ENCODE data around the gene ZNF892. TPM values are rescaled to one million over a fixed set of nuclear protein-coding genes. Genes with fewer than 3 reads are reported as not detected.

The ZNF892 gene
- polyA plus RNA-seq, result 1.6 TPM
- long read RNA-seq, donor 1, result 0 reads
- long read RNA-seq, donor 2, result 0 reads
- long read RNA-seq, donor 3, result 0 reads
- long read RNA-seq, donor 4, result 0 reads
- long read RNA-seq, donor 5, result 0 reads
- long read RNA-seq, donor 6, result 0 reads
- long read RNA-seq, donor 7, result 0 reads
- long read RNA-seq, donor 8, result 0 reads
- long read RNA-seq, donor 9, result 0 reads
- long read RNA-seq, donor 10, result 0 reads
- long read RNA-seq, donor 11, result 0 reads

GRCh38 chr2:95207111-95207961 lies at the start of gene ZNF892:
TSS of gene ZNF892 (plus strand) at chr2:95207521. CDS start at chr2:95207816, 295 bp downstream.
- H3K4me1 ChIP-seq (ENCODE audit: control insufficient read depth, insufficient read depth, low read length), result peaks cover 2% of the 10 kb centered on the region
- WGBS (ENCODE audit: insufficient coverage, low lambda C conversion rate), result no CpG with 5 or more reads among the region's 74 CpGs

GRCh38 chr2:95158441-95158840 lies 48.9 kb upstream of the ZNF892 start:
- Histone ChIP-seq H3K4me3 (ENCODE audit: low read length) (peak overlapping the region; percentile 93), H3K9me3 (ENCODE audit: control insufficient read depth, low read depth, low read length) (no peaks in the 10 kb centered on the region), H3K27ac (ENCODE audit: low read length) (peak overlapping the region; percentile 60), H3K27me3 (ENCODE audit: control insufficient read depth, insufficient read depth, low read length) (no peaks in the 10 kb centered on the region), H3K4me1 (ENCODE audit: control insufficient read depth, insufficient read depth, low read length) (peaks cover 11% of the 10 kb centered on the region), H3K36me3 (ENCODE audit: control insufficient read depth, insufficient read depth, low read length) (peaks cover 28% of the 10 kb centered on the region)
- DNase-seq, result peak in 1 of 2 donors; percentile 33
- no CpG with 5 or more reads among the region's 10 CpGs for WGBS (ENCODE audit: insufficient coverage, low lambda C conversion rate)

More at GRCh38 chr2:95207111-95207961, at the start of gene ZNF892:
- Histone ChIP-seq H3K4me3 (ENCODE audit: low read length) (peak within 1 kb of the TSS; percentile 79), H3K36me3 (ENCODE audit: control insufficient read depth, insufficient read depth, low read length) (peaks cover 16% of the 10 kb centered on the region), H3K27me3 (ENCODE audit: control insufficient read depth, insufficient read depth, low read length) (no peaks in the 10 kb centered on the region), H3K27ac (ENCODE audit: low read length) (peak within 1 kb of the TSS; percentile 87), H3K9me3 (ENCODE audit: control insufficient read depth, low read depth, low read length) (peaks cover 8% of the 10 kb centered on the region)
- peak; percentile 86 to 94 for DNase-seq

GRCh38 chr2:95158891-95159619 lies 48.3 kb upstream of the ZNF892 start:
- no CpG with 5 or more reads among the region's 58 CpGs for WGBS (ENCODE audit: insufficient coverage, low lambda C conversion rate)
- peak overlapping the region; percentile 60 for H3K27ac ChIP-seq (ENCODE audit: low read length)

GRCh38 chr2:95159690-95160449 lies 47.5 kb upstream of the ZNF892 start, which contains the start of gene ZNF514:
TSS of gene ZNF514 (minus strand) at chr2:95159848. CDS start at chr2:95153253, 6,595 bp downstream.
- Histone ChIP-seq H3K4me3 (ENCODE audit: low read length) (peak within 1 kb of the TSS; percentile 93), H3K4me1 (ENCODE audit: control insufficient read depth, insufficient read depth, low read length) (peaks cover 11% of the 10 kb centered on the region), H3K27me3 (ENCODE audit: control insufficient read depth, insufficient read depth, low read length) (no peaks in the 10 kb centered on the region), H3K36me3 (ENCODE audit: control insufficient read depth, insufficient read depth, low read length) (peaks cover 19% of the 10 kb centered on the region), H3K9me3 (ENCODE audit: control insufficient read depth, low read depth, low read length) (no peaks in the 10 kb centered on the region), H3K27ac (ENCODE audit: low read length) (peak within 1 kb of the TSS; percentile 60)
- no CpG with 5 or more reads among the region's 64 CpGs for WGBS (ENCODE audit: insufficient coverage, low lambda C conversion rate)
- peak; percentile 80 to 84 for DNase-seq

More at GRCh38 chr2:95158891-95159619, 48.3 kb upstream of the ZNF892 start:
- no peaks in the 10 kb centered on the region for H3K27me3 ChIP-seq (ENCODE audit: control insufficient read depth, insufficient read depth, low read length)
- DNase-seq, result peak in 1 of 2 donors; percentile 71
- peaks cover 11% of the 10 kb centered on the region for H3K4me1 ChIP-seq (ENCODE audit: control insufficient read depth, insufficient read depth, low read length)
- no peaks in the 10 kb centered on the region for H3K9me3 ChIP-seq (ENCODE audit: control insufficient read depth, low read depth, low read length)
- H3K36me3 ChIP-seq (ENCODE audit: control insufficient read depth, insufficient read depth, low read length), result peaks cover 27% of the 10 kb centered on the region
- H3K4me3 ChIP-seq (ENCODE audit: low read length), result peak overlapping the region; percentile 93

GRCh38 chr2:95165030-95165370 lies 42.3 kb upstream of the ZNF892 start:
- Histone ChIP-seq H3K36me3 (ENCODE audit: control insufficient read depth, insufficient read depth, low read length) (no peaks in the 10 kb centered on the region), H3K27me3 (ENCODE audit: control insufficient read depth, insufficient read depth, low read length) (no peaks in the 10 kb centered on the region), H3K9me3 (ENCODE audit: control insufficient read depth, low read depth, low read length) (no peaks in the 10 kb centered on the region), H3K4me3 (ENCODE audit: low read length) (peak overlapping the region; percentile 77), H3K27ac (ENCODE audit: low read length) (peak overlapping the region; percentile 87), H3K4me1 (ENCODE audit: control insufficient read depth, insufficient read depth, low read length) (peaks cover 3% of the 10 kb centered on the region)
- WGBS (ENCODE audit: insufficient coverage, low lambda C conversion rate), result no CpG with 5 or more reads among the region's 9 CpGs
- no peak for DNase-seq

- Histone ChIP-seq H3K9me3 (ENCODE audit: control insufficient read depth, low read depth, low read length) (no peaks in the 10 kb centered on the region), H3K27me3 (ENCODE audit: control insufficient read depth, insufficient read depth, low read length) (no peaks in the 10 kb centered on the region), H3K36me3 (ENCODE audit: control insufficient read depth, insufficient read depth, low read length) (no peaks in the 10 kb centered on the region), H3K4me3 (ENCODE audit: low read length) (peak within 1 kb of the TSS; percentile 77), H3K4me1 (ENCODE audit: control insufficient read depth, insufficient read depth, low read length) (peaks cover 3% of the 10 kb centered on the region), H3K27ac (ENCODE audit: low read length) (peak within 1 kb of the TSS; percentile 87)
- WGBS (ENCODE audit: insufficient coverage, low lambda C conversion rate), result no CpG with 5 or more reads among the region's 56 CpGs
- DNase-seq, result peak; percentile 98 to 99
Observed at GRCh38 chr2:95165371-95166064, 41.8 kb upstream of the ZNF892 start, which contains the start of gene ZNF2. TSS of gene ZNF2 (plus strand) at chr2:95165809. CDS start at chr2:95176227, 10,418 bp downstream.

- H3K9me3 ChIP-seq (ENCODE audit: control insufficient read depth, low read depth, low read length), result no peaks in the 10 kb centered on the region
- WGBS (ENCODE audit: insufficient coverage, low lambda C conversion rate), result 17% methylated on average over 2 of the region's 16 CpGs
- H3K27me3 ChIP-seq (ENCODE audit: control insufficient read depth, insufficient read depth, low read length), result no peaks in the 10 kb centered on the region
- H3K4me1 ChIP-seq (ENCODE audit: control insufficient read depth, insufficient read depth, low read length), result peaks cover 3% of the 10 kb centered on the region
- H3K27ac ChIP-seq (ENCODE audit: low read length), result peak overlapping the region; percentile 45
- peak overlapping the region; percentile 77 for H3K4me3 ChIP-seq (ENCODE audit: low read length)
- no peak for DNase-seq
- no peaks in the 10 kb centered on the region for H3K36me3 ChIP-seq (ENCODE audit: control insufficient read depth, insufficient read depth, low read length)
Observed at GRCh38 chr2:95166065-95166763, 41.1 kb upstream of the ZNF892 start.

- no peak overlapping the region for H3K27ac ChIP-seq (ENCODE audit: low read length)
- no CpG with 5 or more reads among the region's 7 CpGs for WGBS (ENCODE audit: insufficient coverage, low lambda C conversion rate)
- no peak overlapping the region for H3K4me3 ChIP-seq (ENCODE audit: low read length)
- H3K36me3 ChIP-seq (ENCODE audit: control insufficient read depth, insufficient read depth, low read length), result peaks cover 6% of the 10 kb centered on the region
- no peaks in the 10 kb centered on the region for H3K9me3 ChIP-seq (ENCODE audit: control insufficient read depth, low read depth, low read length)
- no peaks in the 10 kb centered on the region for H3K4me1 ChIP-seq (ENCODE audit: control insufficient read depth, insufficient read depth, low read length)
- no peaks in the 10 kb centered on the region for H3K27me3 ChIP-seq (ENCODE audit: control insufficient read depth, insufficient read depth, low read length)
- no peak for DNase-seq
Observed at GRCh38 chr2:95171902-95172301, 35.4 kb upstream of the ZNF892 start.

- no peaks in the 10 kb centered on the region for H3K27me3 ChIP-seq (ENCODE audit: control insufficient read depth, insufficient read depth, low read length)
- no CpG with 5 or more reads among the region's 2 CpGs for WGBS (ENCODE audit: insufficient coverage, low lambda C conversion rate)
- peaks cover 15% of the 10 kb centered on the region for H3K36me3 ChIP-seq (ENCODE audit: control insufficient read depth, insufficient read depth, low read length)
- no peaks in the 10 kb centered on the region for H3K9me3 ChIP-seq (ENCODE audit: control insufficient read depth, low read depth, low read length)
- H3K4me1 ChIP-seq (ENCODE audit: control insufficient read depth, insufficient read depth, low read length), result no peaks in the 10 kb centered on the region
- no peak for DNase-seq
- no peak overlapping the region for H3K4me3 ChIP-seq (ENCODE audit: low read length)
- H3K27ac ChIP-seq (ENCODE audit: low read length), result no peak overlapping the region
Observed at GRCh38 chr2:95174031-95174542, 33.2 kb upstream of the ZNF892 start.
